ENCODE measurements around the gene OR2A25. TPM values are rescaled to one million over a fixed set of nuclear protein-coding genes. Genes with fewer than 3 reads are reported as not detected.

OR2A25 gene
- total RNA-seq, 6 experiments from 2014 or later: not detected

DNA sequence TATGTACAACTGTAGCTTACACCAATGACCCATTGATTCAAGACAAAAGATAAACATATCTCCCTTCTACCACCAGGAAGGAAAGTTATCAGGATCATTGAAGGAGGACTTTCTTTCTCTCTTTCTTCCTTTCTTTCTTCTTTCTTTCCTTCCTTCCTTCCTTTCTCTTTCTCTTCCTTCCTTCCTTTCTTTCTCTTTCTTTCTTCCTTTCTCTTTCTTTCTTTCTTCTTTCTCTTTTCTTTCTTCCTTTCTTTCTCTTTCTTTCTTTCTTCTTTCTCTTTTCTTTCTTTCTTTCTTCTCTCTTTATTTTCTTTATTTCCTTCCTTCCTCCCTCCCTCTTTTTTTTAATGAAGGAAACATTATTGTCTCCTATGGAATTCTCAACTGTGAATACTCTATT, 29.2 kb downstream of the OR2A25 start:
- no peaks in the 10 kb centered on the region for H3K27me3 ChIP-seq
- TF ChIP-seq, protein P1, sequence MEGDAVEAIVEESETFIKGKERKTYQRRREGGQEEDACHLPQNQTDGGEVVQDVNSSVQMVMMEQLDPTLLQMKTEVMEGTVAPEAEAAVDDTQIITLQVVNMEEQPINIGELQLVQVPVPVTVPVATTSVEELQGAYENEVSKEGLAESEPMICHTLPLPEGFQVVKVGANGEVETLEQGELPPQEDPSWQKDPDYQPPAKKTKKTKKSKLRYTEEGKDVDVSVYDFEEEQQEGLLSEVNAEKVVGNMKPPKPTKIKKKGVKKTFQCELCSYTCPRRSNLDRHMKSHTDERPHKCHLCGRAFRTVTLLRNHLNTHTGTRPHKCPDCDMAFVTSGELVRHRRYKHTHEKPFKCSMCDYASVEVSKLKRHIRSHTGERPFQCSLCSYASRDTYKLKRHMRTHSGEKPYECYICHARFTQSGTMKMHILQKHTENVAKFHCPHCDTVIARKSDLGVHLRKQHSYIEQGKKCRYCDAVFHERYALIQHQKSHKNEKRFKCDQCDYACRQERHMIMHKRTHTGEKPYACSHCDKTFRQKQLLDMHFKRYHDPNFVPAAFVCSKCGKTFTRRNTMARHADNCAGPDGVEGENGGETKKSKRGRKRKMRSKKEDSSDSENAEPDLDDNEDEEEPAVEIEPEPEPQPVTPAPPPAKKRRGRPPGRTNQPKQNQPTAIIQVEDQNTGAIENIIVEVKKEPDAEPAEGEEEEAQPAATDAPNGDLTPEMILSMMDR (IDR thresholded peaks at IDR 0.05): no peak
- no peak for TF ChIP-seq POLR2A (IDR thresholded peaks at IDR 0.05)
- ATAC-seq (no peak), DNase-seq (no peak)
- H3K4me1 ChIP-seq: no peaks in the 10 kb centered on the region
- intact Hi-C loops (cut with DNase I): no loop called here
- H3K27ac ChIP-seq: no peak overlapping the region
- H3K36me3 ChIP-seq: no peaks in the 10 kb centered on the region
- no peak overlapping the region for H3K4me3 ChIP-seq
- no peaks in the 10 kb centered on the region for H3K9me3 ChIP-seq

DNA sequence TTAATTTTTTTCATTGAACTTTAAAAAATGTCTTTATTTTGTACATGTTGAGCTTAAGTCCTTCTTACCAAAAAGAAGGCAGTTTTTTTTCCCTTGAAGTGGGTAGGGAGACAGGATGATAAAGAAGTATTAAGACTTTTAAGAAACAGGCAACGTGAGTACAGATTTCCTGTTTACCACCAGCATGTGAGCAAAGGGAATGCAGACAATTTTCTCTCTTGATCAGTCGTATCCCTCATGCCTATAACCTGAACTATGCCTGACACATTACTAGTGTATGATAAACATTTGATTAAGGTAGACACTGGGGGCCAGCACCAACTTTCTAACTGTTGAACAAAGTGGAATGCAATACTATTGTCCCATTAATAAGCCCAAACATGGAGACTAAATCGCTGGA, 31.0 kb downstream of the OR2A25 start:
- Histone ChIP-seq H3K4me1 (no peaks in the 10 kb centered on the region), H3K4me3 (no peak overlapping the region), H3K27me3 (no peaks in the 10 kb centered on the region), H3K9me3 (no peaks in the 10 kb centered on the region), H3K36me3 (no peaks in the 10 kb centered on the region), H3K27ac (no peak overlapping the region)
- intact Hi-C loops (cut with DNase I): no loop called here
- TF ChIP-seq POLR2A (IDR thresholded peaks at IDR 0.05): no peak
- TF ChIP-seq, protein P1 (IDR thresholded peaks at IDR 0.05): no peak
- 28% methylated on average over 3 of the region's 3 CpGs for WGBS (ENCODE audit: insufficient coverage, low coverage, low lambda C conversion rate, missing lambda C conversion rate)
- no peak for ATAC-seq
- DNase-seq: no peak

DNA sequence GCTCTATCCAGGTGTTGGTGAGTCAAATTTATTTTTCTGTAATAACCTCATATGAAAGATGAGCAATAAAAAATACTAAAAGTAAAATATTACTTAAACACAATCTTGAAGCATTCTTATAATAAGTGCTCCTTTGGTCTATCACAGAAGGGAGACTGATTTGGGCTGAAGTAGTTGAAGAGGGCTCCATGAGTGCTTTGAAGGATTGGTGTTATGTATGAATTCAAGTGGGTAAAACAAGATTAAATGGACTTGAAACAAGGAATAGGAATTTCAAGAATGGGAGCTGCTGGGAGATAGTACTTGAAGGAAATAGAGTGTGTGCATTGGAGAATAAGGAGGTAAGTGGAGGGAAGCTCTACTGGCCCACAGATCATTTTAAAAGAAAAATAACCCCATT, 32.4 kb downstream of the OR2A25 start:
- Histone ChIP-seq H3K4me1 (no peaks in the 10 kb centered on the region), H3K4me3 (no peak overlapping the region), H3K9me3 (no peaks in the 10 kb centered on the region), H3K27ac (no peak overlapping the region), H3K36me3 (no peaks in the 10 kb centered on the region), H3K27me3 (no peaks in the 10 kb centered on the region)
- ATAC-seq (no peak), DNase-seq (no peak)
- intact Hi-C loops (cut with DNase I): no loop called here
- no peak for TF ChIP-seq POLR2A (IDR thresholded peaks at IDR 0.05)
- TF ChIP-seq, protein P1 (IDR thresholded peaks at IDR 0.05): no peak

DNA sequence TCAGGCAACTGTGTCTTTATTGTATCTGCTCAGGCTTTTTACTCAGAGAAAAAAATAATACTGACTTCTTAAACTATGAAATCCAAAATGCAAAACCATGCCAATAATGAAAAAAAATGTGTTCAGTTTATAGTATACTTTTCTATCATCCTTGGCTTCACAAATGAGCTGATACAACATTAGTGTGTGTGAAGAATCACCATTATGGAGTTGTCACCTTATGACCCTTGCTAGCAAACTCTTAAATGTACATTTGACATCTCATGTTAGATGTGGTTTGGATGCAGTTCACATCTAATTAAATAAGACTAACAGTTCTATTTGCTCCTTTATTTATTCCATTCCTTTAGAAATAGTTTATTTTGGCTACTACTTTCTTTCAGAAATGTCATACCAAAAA, 35.6 kb downstream of the OR2A25 start:
- Histone ChIP-seq H3K4me1 (no peaks in the 10 kb centered on the region), H3K27me3 (no peaks in the 10 kb centered on the region), H3K9me3 (no peaks in the 10 kb centered on the region), H3K27ac (no peak overlapping the region), H3K36me3 (no peaks in the 10 kb centered on the region), H3K4me3 (no peak overlapping the region)
- intact Hi-C loops (cut with DNase I): no loop called here
- DNase-seq: no peak
- no peak for ATAC-seq
- TF ChIP-seq, protein P1 (IDR thresholded peaks at IDR 0.05): no peak
- TF ChIP-seq POLR2A (IDR thresholded peaks at IDR 0.05): no peak

DNA sequence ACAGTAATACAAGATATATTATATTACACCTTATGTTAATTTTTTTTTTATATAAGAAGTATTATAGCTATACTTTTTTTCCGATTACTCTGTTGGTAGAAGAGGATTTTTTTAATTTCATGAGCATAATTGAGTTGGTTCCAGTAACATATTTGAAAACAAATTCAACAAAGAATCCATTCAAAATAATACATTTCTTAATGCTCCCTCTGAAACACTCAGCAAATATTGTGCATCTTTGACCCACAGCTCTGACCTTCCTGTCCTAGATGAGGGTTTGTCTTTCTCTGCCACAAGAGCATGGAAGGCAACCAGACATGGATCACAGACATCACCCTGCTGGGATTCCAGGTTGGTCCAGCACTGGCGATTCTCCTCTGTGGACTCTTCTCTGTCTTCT, 39.7 kb downstream of the OR2A25 start, which contains the start of gene OR2A2:
TSS of gene OR2A2 (plus strand) at position 301 of the 400 bp plus-strand sequence. CDS start at position 301, 0 bp downstream.
- WGBS (ENCODE audit: insufficient coverage, low coverage, low lambda C conversion rate, missing lambda C conversion rate): 75% methylated on average over 2 of the region's 2 CpGs
- TF ChIP-seq POLR2A (IDR thresholded peaks at IDR 0.05): no peak
- TF ChIP-seq, protein P1 (IDR thresholded peaks at IDR 0.05): no peak
- H3K27me3 ChIP-seq: no peaks in the 10 kb centered on the region
- no peak within 1 kb of the TSS for H3K4me3 ChIP-seq
- ATAC-seq: no peak
- DNase-seq: no peak
- no peak within 1 kb of the TSS for H3K27ac ChIP-seq
- intact Hi-C loops (cut with DNase I): no loop called here
- H3K4me1 ChIP-seq: no peaks in the 10 kb centered on the region
- no peaks in the 10 kb centered on the region for H3K36me3 ChIP-seq
- no peaks in the 10 kb centered on the region for H3K9me3 ChIP-seq

All from right lobe of liver (tissue), 6 donors.